Prostate gland (tissue), 2 donors: ENCODE results near the gene SLC2A8.

ENCODE experiments used
- POLR2A ChIP-seq: fragments of 450-650 bp; IDR thresholded peaks from one replicate; pipeline ENCODE4 v1.6.1; 2016; ENCODE audit warnings: antibody characterized with exemption, mild to moderate bottlenecking
- TF ChIP-seq, protein P1 (sequence below), 4 experiments: fragments of 200-600 bp in 2 of 4; fragments of 450-650 bp in 2 of 4; sonication (generic) in 2 of 4; IDR thresholded peaks; 1 replicate in 3 of 4; 2 replicates in 1 of 4; pipeline ENCODE4 v1.5.1; 2016 to 2019; ENCODE audit warnings: antibody characterized with exemption in 4 of 4, mild to moderate bottlenecking in 2 of 4, moderate library complexity in 2 of 4

DNA sequence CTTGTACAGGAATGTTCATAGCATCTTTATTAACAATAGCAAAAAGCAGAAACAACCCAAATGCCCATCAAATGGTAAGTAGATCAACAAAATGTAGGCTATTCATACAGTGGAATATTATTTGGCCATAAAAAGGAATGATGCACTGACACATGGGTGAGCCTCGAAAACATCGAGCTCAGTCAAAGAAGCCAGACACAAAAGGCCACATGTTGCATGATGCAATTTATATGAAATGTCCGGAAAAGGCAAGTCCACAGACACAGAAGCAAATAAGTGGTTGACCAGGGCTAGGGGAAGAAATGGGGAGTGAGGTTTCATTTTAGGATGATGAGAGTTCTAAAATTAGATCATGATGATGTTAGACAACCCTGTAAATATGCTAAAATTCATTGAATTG, 16.5 kb upstream of the SLC2A8 start:
- no peak for TF ChIP-seq POLR2A
- TF ChIP-seq, protein P1, sequence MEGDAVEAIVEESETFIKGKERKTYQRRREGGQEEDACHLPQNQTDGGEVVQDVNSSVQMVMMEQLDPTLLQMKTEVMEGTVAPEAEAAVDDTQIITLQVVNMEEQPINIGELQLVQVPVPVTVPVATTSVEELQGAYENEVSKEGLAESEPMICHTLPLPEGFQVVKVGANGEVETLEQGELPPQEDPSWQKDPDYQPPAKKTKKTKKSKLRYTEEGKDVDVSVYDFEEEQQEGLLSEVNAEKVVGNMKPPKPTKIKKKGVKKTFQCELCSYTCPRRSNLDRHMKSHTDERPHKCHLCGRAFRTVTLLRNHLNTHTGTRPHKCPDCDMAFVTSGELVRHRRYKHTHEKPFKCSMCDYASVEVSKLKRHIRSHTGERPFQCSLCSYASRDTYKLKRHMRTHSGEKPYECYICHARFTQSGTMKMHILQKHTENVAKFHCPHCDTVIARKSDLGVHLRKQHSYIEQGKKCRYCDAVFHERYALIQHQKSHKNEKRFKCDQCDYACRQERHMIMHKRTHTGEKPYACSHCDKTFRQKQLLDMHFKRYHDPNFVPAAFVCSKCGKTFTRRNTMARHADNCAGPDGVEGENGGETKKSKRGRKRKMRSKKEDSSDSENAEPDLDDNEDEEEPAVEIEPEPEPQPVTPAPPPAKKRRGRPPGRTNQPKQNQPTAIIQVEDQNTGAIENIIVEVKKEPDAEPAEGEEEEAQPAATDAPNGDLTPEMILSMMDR (IDR thresholded peaks at IDR 0.05) = no peak
